ENCODE data around the gene SERPIND1. TPM values are rescaled to one million over a fixed set of nuclear protein-coding genes. Genes with fewer than 3 reads are reported as not detected.

Gene SERPIND1
- total and polyA plus RNA-seq, 2 of the 8 experiments (the other 6 are each of a cell fraction or from before 2014, with no cell fraction given) = not detected

GRCh38 chr22:20783300-20783673, 9.4 kb downstream of the SERPIND1 start:
- Histone ChIP-seq H3K14ac (ENCODE audit: insufficient read length) (no peak overlapping the region), H3K27ac (ENCODE audit: low read depth, low read length) (no peak overlapping the region), H4K8ac (ENCODE audit: extremely low read depth, insufficient read depth, low read length) (no peak overlapping the region), H3K36me3 (ENCODE audit: control insufficient read depth in 2 of 4, insufficient read depth in 4 of 4, low read length in 3 of 4) (no peaks in the 10 kb centered on the region), H3K4me3 (ENCODE audit: extremely low read depth in 1 of 4, insufficient read depth in 2 of 4, low read depth in 3 of 4, low read length in 4 of 4) (no peak overlapping the region), H3K79me1 (ENCODE audit: low read depth, low read length) (no peaks in the 10 kb centered on the region), H4K5ac (ENCODE audit: insufficient read length, low read depth, low read length) (no peak overlapping the region), H3K18ac (ENCODE audit: extremely low read depth, low read length) (no peak overlapping the region), H2AFZ (ENCODE audit: low read length) (no peak overlapping the region), H2AK5ac (ENCODE audit: low read depth, low read length) (no peak overlapping the region), H4K20me1 (replicated peaks in 1 of 2; ENCODE audit: control insufficient read depth in 1 of 2, insufficient read depth in 2 of 2, low read length in 2 of 2) (peaks cover 0 to 4% of the 10 kb centered on the region in 2 experiments), H3K79me2 (ENCODE audit: control insufficient read depth in 1 of 2, insufficient read depth in 2 of 2, low read length in 2 of 2) (no peaks in the 10 kb centered on the region), H2BK15ac (ENCODE audit: low read length) (no peak overlapping the region), H3K4ac (replicated peaks; ENCODE audit: insufficient read length, low read depth, low read length) (no peak overlapping the region), H2BK5ac (ENCODE audit: low read depth, low read length) (no peak overlapping the region), H2BK12ac (ENCODE audit: low read depth, low read length) (no peak overlapping the region), H3K27me3 (replicated peaks in 1 of 4; ENCODE audit: control insufficient read depth in 3 of 4, extremely low read depth in 1 of 4, insufficient read depth in 3 of 4, low read length in 3 of 4) (no peaks in the 10 kb centered on the region), H3K9ac (replicated peaks in 1 of 4; ENCODE audit: extremely low read depth in 1 of 4, low read depth in 3 of 4, low read length in 3 of 4) (no peak overlapping the region), H3K23me2 (ENCODE audit: low read depth, low read length) (no peaks in the 10 kb centered on the region), H3K4me2 (ENCODE audit: insufficient read depth in 1 of 2, low read depth in 2 of 2, low read length in 2 of 2) (no peak overlapping the region), H3K4me1 (replicated peaks in 1 of 4; ENCODE audit: control insufficient read depth in 3 of 4, insufficient read depth in 4 of 4, low read length in 3 of 4) (peaks cover 5 to 11% (median 6%) of the 10 kb centered on the region in 4 experiments; a peak in 5 of 7 replicates), H2BK20ac (ENCODE audit: low read length) (no peak overlapping the region), H2BK120ac (replicated peaks; ENCODE audit: low read depth, low read length) (no peak overlapping the region), H3K56ac (replicated peaks; ENCODE audit: insufficient read length, low read depth, low read length) (no peak overlapping the region), H3K9me3 (ENCODE audit: insufficient read depth in 2 of 2, low read depth in 1 of 2, low read length in 1 of 2) (no peaks in the 10 kb centered on the region), H3K23ac (ENCODE audit: insufficient read length) (no peak overlapping the region), H4K91ac (replicated peaks; ENCODE audit: insufficient read length, low read length) (no peak overlapping the region)
- TF ChIP-seq CHD1 (IDR thresholded peaks at IDR 0.05; ENCODE audit: low read depth, low read length) (no peak), KDM1A (IDR thresholded peaks at IDR 0.05; ENCODE audit: borderline replicate concordance, low read length) (no peak), EP300 (IDR thresholded peaks at IDR 0.05; ENCODE audit: borderline replicate concordance in 1 of 2, low read depth in 2 of 2, low read length in 2 of 2) (no peak), E2F6 (IDR thresholded peaks at IDR 0.05) (no peak), SUZ12 (IDR thresholded peaks at IDR 0.05; ENCODE audit: low read length) (no peak), ATF2 (IDR thresholded peaks at IDR 0.05; ENCODE audit: low read length) (no peak), SAP30 (IDR thresholded peaks at IDR 0.05; ENCODE audit: insufficient read depth, insufficient replicate concordance, low read length) (no peak), PHF8 (conservative IDR thresholded peaks at IDR 0.05; ENCODE audit: low read depth, low read length) (no peak), TBP (IDR thresholded peaks at IDR 0.05; ENCODE audit: low read depth, low read length) (no peak)
- CTCF ChIA-PET (ENCODE audit: partially characterized antibody) = interaction anchor here (0.6 to 3.8 kb wide), 18 partner anchors 8 to 271 kb away, joined by 3 to 26 read pairs (median 4); partner anchors contain the start of gene SERPIND1
- 97% methylated on average over 2 of the region's 3 CpGs; no CpG with 5 or more reads in 1 of the 2 experiments for WGBS, 2 experiments (ENCODE audit: extremely low coverage in 1 of 2, insufficient coverage in 1 of 2, insufficient read length in 1 of 2, insufficient replicate concordance in 2 of 2, low coverage in 1 of 2, low lambda C conversion rate in 2 of 2, missing lambda C conversion rate in 1 of 2)
- no peak for FAIRE-seq
- POLR2A ChIA-PET (ENCODE audit: partially characterized antibody) = no interaction called here
- DNase-seq (ENCODE audit: low read depth in 1 of 2, low spot score in 2 of 2) = no peak

Data from H1 (cell line).